ENCODE results near the gene LCE1F.

The LCE1F gene

GRCh38 chr1:152774875-152775274, at the start of gene LCE1F:
Gene LCE1F, plus strand, starts transcription at chr1:152775140. Its CDS starts 1,232 bp downstream, at chr1:152776372.
- no peak for DNase-seq

GRCh38 chr1:152725261-152725660, 49.7 kb upstream of the LCE1F start:
- no peak for DNase-seq

- no peak for DNase-seq
Measured at GRCh38 chr1:152728986-152729385, 46.0 kb upstream of the LCE1F start.

- no peak for DNase-seq
Measured at GRCh38 chr1:152735648-152736047, 39.3 kb upstream of the LCE1F start.

- no peak for DNase-seq
Measured at GRCh38 chr1:152737997-152738396, 36.9 kb upstream of the LCE1F start.

GRCh38 chr1:152739841-152740240, 35.1 kb upstream of the LCE1F start:
- no peak for DNase-seq

GRCh38 chr1:152741656-152742055, 33.3 kb upstream of the LCE1F start:
- no peak for DNase-seq

GRCh38 chr1:152743371-152744145, 31.4 kb upstream of the LCE1F start:
- no peak for DNase-seq

GRCh38 chr1:152745289-152745704, 29.6 kb upstream of the LCE1F start:
- DNase-seq, result no peak

GRCh38 chr1:152745765-152746444, 29.0 kb upstream of the LCE1F start:
- DNase-seq, result no peak

GRCh38 chr1:152747831-152748230, 27.1 kb upstream of the LCE1F start:
- DNase-seq, result no peak

GRCh38 chr1:152752225-152752624, 22.7 kb upstream of the LCE1F start:
- DNase-seq, result no peak

- no peak for DNase-seq
Measured at GRCh38 chr1:152753586-152753985, 21.4 kb upstream of the LCE1F start.

- DNase-seq, result no peak
Measured at GRCh38 chr1:152756872-152757271, 18.1 kb upstream of the LCE1F start.

GRCh38 chr1:152757747-152758146, 17.2 kb upstream of the LCE1F start, which contains the start of gene KPRP:
Gene KPRP, plus strand, starts transcription at chr1:152758025. Its CDS starts 1,564 bp downstream, at chr1:152759589.
- no peak for DNase-seq

GRCh38 chr1:152758636-152759035, 16.3 kb upstream of the LCE1F start:
- DNase-seq, result no peak

- no peak for DNase-seq
Measured at GRCh38 chr1:152759453-152760173, 15.3 kb upstream of the LCE1F start.

- DNase-seq, result no peak
Measured at GRCh38 chr1:152760551-152761190, 14.3 kb upstream of the LCE1F start.

GRCh38 chr1:152761609-152762213, 13.2 kb upstream of the LCE1F start:
- DNase-seq, result no peak

GRCh38 chr1:152768847-152769533, 6.0 kb upstream of the LCE1F start:
- no peak for DNase-seq

- DNase-seq, result no peak
Measured at GRCh38 chr1:152770411-152770810, 4.5 kb upstream of the LCE1F start.

GRCh38 chr1:152776361-152776760, 1.4 kb downstream of the LCE1F start:
- DNase-seq, result no peak

Measured in hippocampal formation (tissue), 2 donors.